GM19468 (cell line): ENCODE measurements around the gene MCOLN3.
A peak's percentile ranks its signal among the peaks of the same experiment; 100 is the strongest.
"Not testable (repeated sequence)": the region's sequence is repeated elsewhere in the genome, so short reads cannot be mapped to it uniquely, and the experiment has no call there.

Source experiments
- ATAC-seq: cut with Tn5 transposase; IDR thresholded peaks from one replicate; pipeline ENCODE4 v1.9.1; 2021; ENCODE audit warnings: mild to moderate bottlenecking, moderate library complexity, moderate number of reproducible peaks; ENCODE audit not compliant: unreplicated experiment; ENCODE audit errors: extremely low read depth

Gene MCOLN3

DNA sequence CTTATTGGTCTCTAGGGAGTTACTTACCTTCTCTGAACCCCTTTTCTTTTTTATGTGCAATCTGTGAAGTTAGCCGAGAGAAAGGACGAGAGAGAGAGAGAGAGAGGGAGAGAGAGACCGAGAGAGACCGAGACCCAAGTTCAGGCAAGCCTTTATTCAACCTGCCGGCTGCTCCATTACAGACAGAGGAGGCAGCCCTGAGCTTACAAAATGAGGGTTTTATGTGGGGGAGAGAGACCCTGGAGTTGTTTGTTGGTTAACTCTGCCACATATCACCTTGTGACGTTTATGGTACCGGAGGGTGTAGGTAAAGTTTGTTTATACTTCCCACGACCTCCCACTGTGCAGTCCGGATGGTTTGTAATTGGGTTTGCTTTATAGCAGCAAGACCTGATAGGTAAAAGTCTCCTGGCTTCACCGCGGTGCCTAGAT is 1.5 kb upstream of the MCOLN3 start:
- ATAC-seq, result no peak

DNA sequence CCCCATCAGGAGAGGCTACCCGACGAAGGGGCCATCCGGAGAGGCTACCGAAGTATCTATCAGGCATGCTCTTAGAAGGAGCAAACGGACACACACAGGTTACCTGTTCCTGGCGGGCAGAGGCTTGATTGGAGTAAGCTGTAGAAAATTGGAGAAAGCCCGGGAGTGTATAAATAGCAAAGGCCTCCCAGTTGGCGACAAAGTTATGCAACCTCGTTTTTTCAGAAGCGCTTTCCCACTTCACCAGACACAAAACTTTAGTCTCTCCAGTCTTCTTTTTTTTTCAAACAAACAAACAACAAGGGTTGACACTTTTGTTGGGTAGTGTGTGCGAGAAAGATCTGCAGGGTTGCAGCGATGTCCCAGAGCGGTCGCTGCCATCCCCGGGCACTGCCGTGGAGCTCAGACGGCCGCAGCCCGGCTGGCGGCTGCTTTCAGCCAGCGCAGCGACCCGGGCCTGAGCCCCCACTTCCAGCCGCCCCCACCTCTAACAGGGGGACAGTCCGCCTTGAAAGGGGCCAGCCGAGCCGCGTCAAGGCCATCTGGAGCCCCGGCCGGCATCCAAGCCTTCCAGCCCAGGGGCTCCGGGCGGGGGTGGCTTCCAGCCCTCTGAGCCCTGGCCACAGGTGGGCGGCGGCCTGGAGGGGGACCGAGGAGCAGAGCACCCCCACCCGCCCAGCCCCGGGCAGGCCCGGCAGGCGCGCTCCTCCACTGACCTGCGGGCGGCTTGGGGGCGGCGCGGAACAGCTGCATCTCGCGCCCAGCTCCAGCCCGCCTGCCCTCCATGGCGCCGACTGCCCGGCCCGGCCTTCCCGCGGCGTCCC is 616 bp downstream of the MCOLN3 start:
- ATAC-seq, result peak; percentile 14

DNA sequence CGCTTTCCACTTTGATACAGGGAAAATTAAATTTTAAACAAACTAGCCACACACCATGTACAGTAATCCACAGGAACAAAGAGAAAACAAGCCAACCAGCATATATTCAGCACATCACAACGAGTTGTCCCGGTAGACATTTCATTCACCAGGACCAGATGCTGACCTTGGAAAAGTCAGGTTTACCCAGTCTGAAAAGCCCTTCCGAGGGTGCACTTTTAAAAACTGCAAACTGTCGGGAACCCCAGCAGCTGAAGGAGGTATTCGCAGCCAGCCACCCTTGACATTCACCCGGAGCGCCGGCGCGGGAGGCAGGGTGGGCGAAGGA is 1.2 kb downstream of the MCOLN3 start:
- no peak for ATAC-seq

DNA sequence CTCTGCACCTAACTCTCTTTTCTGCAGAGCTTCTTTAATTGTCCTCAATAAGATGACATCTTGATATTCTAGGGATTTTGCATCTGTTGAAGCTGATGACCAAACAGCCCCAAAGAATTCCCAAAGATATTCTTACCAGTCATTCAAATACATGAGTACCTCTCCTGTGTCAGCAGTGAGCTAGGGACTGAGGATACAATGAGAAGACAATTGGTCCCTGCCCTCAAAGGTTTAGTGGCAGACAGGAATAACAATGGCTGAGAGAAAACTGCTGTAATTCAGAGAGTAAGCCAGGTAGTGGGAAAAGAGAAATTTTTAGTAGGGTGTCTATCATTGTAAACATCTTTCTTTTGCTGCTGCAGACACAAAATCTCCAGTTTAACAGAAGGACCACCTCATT is 5.9 kb downstream of the MCOLN3 start:
- no peak for ATAC-seq

DNA sequence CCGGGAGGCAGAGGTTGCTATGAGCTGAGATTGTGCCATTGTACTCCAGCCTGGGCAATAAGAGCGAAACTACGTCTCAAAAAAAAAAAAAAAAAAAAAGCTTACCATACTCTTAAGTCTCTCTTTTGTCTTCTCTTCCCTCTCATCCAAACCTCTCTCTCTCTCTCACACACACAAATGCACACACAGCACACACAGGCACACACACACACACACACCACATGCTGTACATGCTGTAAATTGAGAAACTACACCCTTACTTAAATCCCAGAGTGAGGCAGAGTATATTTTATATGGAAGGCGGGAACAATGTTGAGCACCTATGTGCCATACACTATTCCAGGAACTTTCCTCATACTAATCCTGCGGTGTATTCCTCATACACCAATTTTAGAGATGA is 6.5 kb downstream of the MCOLN3 start:
- no peak for ATAC-seq

DNA sequence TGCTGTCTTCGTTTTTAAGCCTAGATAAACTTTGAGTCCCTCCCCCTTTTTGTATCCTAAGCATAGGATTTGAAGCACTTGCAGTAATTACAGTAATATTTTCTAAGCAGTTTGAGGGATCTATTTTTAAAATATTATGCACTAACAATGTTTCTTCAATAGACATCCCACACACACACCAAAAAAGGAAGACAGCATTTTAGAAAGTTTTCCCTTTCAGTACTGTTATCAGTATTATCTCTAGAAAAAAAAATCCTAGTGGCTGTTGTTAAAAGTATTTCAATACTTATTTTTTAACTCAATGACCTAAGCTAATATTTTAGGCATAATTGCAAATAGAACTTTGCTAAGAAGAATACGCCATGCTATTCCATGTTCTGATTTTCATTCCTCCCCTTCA is 15.1 kb downstream of the MCOLN3 start:
- no peak for ATAC-seq

DNA sequence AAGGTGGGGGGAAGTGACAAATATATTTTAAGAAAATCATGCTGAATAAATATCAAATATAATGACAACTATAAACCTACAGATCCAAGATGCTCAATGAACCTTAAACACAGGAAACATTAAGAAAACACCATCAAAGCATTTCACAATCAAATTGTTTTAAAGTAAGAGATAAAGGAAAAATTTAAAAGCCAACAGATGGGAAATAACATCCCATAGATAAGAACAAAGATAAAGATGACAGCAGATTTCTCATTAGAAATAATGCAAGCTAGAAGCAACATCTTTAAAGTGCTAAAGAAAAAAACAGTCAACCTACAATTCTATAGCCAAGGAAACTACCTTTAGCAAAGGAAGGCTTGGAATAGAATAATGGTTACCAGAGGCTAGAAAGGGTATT is 17.8 kb downstream of the MCOLN3 start:
- ATAC-seq, result no peak

GRCh38 chr1:85028151-85028550 is 20.1 kb downstream of the MCOLN3 start:
- ATAC-seq, result no peak

GRCh38 chr1:85027242-85027983 is 20.9 kb downstream of the MCOLN3 start:
- peak; percentile 54 for ATAC-seq

GRCh38 chr1:85025940-85026339 is 22.4 kb downstream of the MCOLN3 start:
- ATAC-seq, result no peak

- ATAC-seq, result no peak
Observed at GRCh38 chr1:85024736-85025135, 23.6 kb downstream of the MCOLN3 start.

DNA sequence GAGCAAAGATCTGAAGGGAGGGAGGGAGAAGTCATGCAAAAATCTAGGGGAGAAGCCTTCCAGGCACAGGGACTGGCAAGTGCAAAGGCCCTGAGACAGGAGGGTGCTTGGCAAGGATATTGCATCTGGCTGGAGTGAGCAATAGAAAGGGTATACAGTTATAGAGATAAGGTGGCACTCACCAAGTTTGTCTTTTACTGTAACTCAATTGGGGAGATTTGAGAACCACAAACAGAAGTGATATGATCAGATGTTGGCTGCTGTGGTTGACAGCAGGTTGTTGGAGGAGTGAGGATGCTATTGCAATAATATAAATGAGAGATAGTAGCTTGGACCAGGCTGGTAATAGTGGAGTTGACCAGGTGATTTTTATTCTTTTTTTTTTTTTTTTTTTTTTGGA is 25.6 kb downstream of the MCOLN3 start:
- no peak for ATAC-seq

DNA sequence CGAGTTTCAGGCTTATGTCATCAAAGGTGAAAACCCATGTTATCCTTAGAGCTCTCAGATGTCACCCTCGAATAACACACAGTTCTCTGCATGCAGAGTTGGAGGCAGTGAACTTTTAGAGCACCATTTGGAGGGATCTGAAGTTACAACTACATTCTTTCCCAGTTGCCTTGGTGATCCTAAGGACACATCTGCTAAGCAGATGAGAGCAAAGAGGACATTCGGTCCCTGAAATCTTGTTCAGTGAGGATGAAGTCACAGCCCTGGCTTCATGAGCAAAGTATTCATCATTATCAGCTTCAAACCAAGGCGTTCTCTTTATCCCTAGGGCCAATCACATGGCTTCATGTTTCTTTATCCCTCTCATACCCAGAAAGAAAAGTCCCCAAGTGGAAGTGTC is 28.3 kb downstream of the MCOLN3 start:
- ATAC-seq, result no peak

GRCh38 chr1:85015826-85016225 is 32.5 kb downstream of the MCOLN3 start:
- ATAC-seq, result no peak

GRCh38 chr1:85005641-85006040 is 42.7 kb downstream of the MCOLN3 start:
- ATAC-seq, result not testable (repeated sequence)

- ATAC-seq, result no peak
Observed at GRCh38 chr1:85001742-85002141, 46.6 kb downstream of the MCOLN3 start.

DNA sequence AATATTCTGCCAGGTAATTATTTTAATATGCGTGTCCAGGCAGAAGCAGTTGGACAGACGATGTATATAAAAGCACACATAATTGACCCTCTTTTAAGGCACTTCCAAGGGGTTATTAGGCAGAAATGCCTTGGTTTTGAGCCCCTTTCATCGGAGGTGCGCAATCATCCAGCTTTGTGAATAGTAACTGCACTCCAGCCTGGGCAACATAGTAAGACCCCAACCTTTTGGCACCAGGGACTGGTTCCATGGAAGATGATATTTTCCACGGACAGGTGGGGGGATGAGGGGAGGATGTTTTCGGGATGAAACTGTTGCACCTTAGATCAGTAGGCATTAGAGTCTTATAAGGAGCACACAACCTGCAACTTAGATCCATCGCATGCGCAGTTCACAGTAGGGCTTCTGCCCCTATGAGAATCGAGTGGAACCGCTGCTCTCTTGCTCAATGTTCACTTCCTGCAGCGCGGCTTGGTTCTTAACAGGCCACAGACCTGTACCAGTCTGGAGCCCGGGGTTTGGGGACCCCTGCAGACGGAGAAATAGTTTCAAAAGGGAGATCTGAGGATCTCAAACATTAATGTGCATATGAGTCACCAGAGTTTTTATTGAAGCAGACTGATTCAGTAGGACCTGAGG is 49.5 kb downstream of the MCOLN3 start:
- ATAC-seq, result peak; percentile 10

DNA sequence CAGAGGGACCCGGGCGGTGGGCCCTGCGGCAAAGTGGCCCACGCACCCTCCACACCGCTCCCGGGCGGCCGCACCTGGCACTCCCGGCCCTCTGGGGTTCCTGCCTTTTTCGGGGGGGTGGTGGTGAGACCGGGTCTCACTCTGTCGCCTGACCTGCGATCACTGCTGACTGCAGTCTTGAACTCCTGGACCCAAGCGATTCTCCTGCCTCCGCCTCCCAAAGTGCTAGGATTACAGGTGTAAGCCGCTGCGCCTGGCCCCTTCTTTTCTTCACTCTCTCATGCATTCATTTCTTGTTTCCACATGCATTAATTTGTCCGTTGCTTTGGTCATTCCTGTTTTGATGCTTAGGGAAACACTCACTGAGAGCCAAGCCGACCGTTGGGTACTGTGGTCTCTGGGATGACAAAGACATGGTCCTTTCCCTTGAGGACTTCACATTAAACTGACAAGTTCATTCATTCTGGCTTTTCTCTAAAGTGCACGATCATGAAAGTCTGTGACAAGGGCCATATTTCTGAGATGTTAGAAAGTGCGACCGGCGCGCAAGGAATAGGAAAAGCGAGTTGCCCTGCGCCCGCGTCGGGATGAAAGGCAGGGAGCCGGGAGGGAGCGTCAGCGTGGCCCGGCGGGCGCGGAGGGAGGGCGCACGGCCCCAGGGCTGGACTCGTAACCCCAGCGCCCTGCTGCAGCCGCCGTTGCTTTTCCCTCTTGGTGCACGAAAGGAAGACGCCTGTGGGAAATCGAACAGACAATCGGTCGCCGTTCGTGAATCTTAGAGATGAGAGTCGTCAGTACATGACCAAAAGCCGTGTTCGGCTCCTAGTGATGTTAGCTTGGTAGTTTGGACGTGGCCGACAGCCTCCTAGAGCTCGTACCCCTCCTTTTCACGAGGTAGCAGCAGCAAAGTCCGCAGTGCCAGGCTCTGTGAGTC is 50.4 kb downstream of the MCOLN3 start:
- no peak for ATAC-seq

DNA sequence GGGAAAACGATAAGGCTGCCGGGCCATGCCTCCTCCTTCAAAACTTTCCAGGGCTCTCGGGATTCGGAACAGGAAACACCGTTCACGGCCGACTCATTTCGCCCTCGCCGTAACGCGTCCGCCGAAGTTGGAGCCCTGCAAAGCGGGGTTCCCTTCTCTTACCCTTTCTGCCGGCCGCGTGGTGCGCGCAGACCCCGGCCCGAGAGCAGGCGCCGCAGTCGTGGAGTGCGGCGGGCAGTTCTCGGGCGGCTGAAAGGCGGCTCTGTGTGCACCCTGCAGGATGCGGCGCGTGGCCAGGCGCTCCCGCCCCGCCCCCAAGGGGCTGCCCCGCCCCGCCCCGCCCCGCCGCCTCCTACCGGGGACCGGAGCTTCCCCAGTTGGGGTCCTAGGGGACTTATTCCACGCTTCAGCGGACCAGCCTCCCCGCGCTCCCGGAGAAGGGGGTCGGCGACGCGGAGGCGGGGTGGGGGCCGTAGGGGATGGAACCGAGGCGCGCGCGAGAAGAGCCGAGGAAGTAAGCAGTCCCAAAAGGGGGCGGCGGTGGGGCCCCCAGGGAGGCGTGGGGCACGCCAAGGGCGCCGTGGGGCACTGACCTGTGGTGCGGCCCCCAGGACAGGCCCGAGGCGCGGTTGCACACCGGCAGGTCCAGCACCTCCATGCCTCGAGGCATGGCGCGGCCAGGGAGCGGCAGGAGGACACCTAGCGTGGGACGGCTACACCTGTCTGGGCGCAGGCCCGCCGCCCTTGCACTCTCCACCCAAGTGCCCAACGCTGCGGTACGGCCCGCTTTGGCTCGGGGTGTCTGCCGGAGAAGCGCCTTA is 51.2 kb downstream of the MCOLN3 start, which contains the start of gene MCOLN2:
Gene MCOLN2 (minus strand): TSS at position 268 of the 821 bp plus-strand sequence. CDS start 241 bp downstream, at position 27.
- ATAC-seq, result no peak
